GM12872 (cell line): Measurements from ENCODE around the gene OPN5.

ENCODE experiments used
- TF ChIP-seq, protein P1 (sequence below): IDR thresholded peaks from 3 replicates; pipeline ENCODE4 v1.5.1; 2011; ENCODE audit warnings: low read depth, mild to moderate bottlenecking, low read length, moderate library complexity; ENCODE audit not compliant: insufficient read depth

The OPN5 gene

DNA sequence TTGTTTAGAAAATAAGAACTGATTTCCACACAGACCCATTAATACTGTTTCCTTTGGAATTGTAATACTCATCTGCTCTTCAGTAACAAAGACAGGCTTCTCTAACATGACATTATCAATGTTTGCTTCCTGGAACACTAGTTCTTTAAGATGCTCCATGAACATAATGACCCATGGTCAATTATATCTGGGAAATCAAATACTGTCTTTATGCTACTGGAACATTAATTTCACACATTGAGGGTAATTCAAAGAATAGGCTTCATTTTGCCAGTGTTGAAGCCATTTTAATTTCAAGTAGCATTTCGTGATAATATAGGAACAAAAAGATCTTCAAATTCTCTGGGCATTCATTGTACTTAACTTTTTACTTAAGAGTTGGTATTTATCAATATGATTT is 80.9 kb downstream of the OPN5 start:
- TF ChIP-seq, protein P1, sequence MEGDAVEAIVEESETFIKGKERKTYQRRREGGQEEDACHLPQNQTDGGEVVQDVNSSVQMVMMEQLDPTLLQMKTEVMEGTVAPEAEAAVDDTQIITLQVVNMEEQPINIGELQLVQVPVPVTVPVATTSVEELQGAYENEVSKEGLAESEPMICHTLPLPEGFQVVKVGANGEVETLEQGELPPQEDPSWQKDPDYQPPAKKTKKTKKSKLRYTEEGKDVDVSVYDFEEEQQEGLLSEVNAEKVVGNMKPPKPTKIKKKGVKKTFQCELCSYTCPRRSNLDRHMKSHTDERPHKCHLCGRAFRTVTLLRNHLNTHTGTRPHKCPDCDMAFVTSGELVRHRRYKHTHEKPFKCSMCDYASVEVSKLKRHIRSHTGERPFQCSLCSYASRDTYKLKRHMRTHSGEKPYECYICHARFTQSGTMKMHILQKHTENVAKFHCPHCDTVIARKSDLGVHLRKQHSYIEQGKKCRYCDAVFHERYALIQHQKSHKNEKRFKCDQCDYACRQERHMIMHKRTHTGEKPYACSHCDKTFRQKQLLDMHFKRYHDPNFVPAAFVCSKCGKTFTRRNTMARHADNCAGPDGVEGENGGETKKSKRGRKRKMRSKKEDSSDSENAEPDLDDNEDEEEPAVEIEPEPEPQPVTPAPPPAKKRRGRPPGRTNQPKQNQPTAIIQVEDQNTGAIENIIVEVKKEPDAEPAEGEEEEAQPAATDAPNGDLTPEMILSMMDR, result no peak

DNA sequence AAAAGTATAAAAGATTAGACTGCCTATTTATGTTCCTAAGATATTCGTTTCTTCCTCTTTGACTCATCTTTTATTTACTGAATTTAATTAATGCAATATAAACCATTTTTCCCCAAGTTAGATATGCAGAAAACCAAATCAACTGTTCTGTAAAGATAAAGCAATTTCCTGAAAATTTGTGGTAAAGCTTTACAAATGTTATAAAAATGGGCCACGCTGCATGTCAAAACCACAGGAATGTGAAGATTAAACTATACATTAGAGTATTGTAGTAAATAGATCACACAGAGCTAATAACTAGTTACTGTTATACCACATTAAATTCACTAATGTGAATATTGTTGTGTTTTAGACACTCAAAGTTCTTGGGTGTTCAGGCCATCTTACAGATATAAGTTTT is 83.4 kb downstream of the OPN5 start:
- TF ChIP-seq, protein P1, result no peak

DNA sequence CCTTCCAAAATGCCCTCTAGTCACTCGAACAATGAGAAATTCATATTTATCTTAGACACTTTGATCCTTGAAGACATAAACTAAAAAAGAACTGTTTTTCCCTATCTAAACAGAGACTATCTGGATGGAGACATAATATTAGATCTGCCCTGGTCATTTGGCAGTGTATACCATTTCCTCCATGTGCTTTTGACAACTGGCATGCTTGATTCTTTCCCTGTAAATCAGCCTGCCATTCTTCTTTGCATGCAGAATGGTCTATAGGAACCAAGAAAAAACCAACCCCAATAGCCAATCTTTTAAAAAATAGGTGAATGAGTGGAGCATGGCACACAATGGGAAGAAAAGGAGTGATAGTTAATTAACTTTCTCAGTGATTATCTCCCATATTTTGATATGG is 93.8 kb downstream of the OPN5 start:
- TF ChIP-seq, protein P1, result no peak
